IPS-11a (cell line): ENCODE results near the gene NELFCD.
"Not testable (repeated sequence)": the region's sequence is repeated elsewhere in the genome, so short reads cannot be mapped to it uniquely, and the experiment has no call there.

Source experiments
- H3K4me3 ChIP-seq: one replicate; pipeline ENCODE4 v1.5.1; 2013; ENCODE audit warnings: low read depth, low read length, control low read depth

NELFCD gene

GRCh38 chr20:59007665-59008511 lies 26.8 kb downstream of the NELFCD start:
- H3K4me3 ChIP-seq, result no peak overlapping the region

DNA sequence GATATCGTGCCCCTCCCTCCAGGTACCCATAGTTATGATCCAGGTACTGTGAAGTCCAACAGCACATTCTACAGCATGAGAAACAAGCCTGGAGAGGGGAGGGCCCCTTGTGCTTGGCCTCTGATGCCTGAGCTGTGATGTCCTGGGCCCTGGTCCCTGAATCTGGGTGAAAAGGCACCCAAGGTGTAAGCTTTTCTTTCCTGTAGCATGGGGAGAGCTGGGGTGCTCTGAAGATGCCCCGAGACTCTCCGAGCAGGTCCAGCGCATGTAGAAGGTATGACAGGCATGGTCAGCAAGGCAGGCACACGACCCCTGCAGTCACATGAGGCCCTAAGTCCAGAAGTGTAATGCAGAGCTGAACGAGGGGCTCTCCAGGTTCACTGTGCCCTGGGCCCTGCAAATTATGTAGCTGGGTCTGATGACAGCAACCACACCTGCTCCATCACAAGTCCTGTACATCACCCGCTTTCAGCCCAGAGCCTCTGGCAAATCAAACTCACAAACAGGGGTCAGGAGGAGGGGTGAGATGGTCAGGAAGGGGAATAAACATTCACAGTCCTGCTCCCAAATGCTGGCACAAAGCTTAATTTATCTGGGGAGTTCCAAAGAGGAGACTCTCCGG lies 27.8 kb downstream of the NELFCD start:
- no peak overlapping the region for H3K4me3 ChIP-seq

DNA sequence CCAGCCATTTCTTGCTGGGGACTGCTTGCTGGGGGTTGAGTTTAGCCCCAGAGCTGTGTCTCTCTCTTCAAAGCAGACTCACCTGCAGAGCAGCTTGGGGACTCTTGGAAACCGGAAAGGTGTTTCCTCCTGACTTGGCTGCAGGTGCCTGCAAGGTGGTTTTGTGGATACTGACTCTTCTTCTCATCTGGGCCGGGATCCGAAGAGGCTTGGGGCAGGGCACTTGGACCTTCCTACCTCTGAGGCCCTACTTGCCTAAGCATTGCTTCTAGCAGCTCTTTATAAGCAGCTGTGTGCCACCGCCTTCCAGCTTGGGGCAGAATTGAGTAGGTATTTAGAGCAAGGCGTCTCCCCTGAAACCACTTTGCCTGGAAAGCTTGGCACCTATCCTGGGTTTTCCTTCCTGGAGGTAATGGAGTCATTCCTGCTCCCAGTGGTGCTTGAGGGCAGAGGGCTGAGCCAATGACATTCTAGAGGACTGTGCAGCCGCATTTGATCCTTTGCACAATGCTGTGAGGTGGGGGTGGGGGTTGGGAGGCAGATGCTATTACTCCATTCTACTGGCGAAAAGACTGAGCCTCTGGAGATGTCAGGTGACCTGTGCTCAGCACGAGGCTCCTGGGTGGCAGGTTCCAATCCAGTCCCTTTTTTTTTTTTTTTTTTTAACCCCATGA lies 29.4 kb downstream of the NELFCD start:
- no peak overlapping the region for H3K4me3 ChIP-seq

DNA sequence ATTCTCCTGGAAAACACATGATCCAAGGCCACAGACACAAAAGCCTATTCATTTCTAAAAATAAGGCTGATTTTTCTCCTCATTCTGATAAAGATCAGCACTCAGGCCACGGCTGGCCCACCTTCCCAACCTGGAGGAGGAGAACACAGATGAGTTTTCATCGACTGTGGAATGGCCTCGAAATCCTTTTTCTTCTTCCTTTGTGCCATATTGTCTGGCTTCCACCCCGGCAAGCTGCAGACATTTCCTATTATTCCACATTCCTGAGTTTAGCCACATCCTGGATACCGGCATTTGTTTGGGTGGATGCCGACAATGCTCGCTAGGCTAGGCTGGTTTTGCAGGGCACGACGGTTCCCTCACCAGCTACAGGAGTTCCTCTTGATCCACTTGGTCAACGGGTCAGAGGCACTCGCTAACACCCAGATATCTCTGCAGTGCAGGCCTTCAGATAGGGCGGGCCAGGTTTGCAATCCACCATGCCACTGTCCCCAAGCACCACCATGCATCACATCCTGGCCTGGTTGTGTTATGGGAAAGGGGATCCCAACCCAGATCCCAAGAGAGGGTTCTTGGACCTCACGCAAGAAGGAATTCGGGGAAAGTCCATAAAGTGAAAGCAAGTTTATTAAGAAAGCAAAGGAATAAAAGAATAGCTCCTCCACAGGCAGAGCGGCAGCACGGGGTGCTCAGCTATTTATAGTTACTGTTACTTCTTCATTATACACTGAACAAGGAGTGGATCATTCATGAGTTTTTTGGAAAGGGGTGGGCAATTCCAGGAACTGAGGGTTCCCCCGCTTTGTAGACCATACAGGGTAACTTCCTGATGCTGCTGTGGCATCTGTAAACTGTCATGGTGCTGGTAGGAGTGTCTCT lies 30.2 kb downstream of the NELFCD start:
- H3K4me3 ChIP-seq, result no peak overlapping the region

- H3K4me3 ChIP-seq, result not testable (repeated sequence)
Observed at GRCh38 chr20:59011874-59012157, 30.8 kb downstream of the NELFCD start.

- no peak overlapping the region for H3K4me3 ChIP-seq
Observed at GRCh38 chr20:59013031-59013951, 32.2 kb downstream of the NELFCD start.

GRCh38 chr20:59013959-59014608 lies 33.0 kb downstream of the NELFCD start:
- H3K4me3 ChIP-seq, result no peak overlapping the region

- H3K4me3 ChIP-seq, result no peak overlapping the region
Observed at GRCh38 chr20:59014680-59015389, 33.8 kb downstream of the NELFCD start.

DNA sequence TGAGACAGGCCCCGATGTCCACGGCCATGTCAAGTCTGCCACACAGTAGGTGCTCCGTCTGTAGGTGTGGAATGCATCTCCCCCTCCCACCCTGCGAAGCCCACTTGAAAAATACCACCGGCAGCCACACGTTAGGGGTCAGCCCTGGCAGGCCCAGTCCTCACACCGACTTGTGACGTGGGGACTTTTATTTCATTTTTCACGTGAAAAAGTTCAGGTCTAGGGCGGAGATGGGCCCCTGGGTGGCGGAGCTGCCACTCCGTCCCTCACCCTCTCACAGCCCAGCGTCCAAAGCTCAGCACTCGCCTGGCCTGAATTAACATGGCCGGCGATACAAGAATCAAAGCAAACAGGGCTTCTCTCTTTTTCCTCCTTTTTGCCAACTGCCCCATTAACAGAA lies 34.4 kb downstream of the NELFCD start:
- H3K4me3 ChIP-seq, result no peak overlapping the region

DNA sequence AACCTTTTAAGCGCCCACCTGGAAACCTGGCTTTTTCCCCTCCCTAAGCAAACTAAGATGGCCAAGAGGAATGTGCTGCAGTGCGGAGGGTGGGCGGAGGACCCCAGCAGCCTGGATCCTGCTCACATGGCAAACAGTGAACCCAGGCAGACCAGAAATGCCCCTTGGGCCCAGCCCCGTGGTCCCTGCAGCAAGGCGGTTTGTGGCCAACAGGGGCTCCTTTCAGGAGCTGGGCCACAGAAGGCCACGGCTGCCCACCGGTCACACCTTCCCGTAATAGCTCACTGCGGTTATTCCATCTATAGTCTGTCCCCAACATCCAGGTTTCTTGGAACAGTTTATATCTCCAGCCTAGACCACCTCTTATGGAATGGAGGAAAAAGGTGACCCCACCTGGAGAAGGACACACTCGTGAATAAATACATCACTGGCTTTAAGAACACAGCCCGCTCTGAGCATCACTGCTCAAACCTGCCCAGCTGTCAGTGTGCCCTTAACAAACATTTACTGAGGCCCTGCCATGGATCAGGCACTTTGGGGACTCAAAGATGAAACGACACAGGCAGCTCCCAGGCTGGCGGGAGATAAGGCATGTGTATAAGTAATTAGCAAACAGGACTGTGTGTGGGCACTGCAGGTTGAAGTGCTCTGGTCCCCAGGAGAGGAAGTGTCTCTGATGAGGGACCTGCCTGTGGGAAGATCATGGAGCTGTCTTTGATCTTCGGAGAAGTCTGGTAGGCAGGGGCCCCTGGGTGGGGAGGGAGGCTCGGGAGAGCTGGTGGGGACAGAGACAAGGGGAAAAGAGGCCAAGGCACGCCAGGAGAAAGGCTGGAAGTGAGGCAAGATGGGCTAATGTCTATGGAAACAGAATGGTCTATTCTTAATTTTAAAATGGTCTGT lies 35.0 kb downstream of the NELFCD start:
- no peak overlapping the region for H3K4me3 ChIP-seq

DNA sequence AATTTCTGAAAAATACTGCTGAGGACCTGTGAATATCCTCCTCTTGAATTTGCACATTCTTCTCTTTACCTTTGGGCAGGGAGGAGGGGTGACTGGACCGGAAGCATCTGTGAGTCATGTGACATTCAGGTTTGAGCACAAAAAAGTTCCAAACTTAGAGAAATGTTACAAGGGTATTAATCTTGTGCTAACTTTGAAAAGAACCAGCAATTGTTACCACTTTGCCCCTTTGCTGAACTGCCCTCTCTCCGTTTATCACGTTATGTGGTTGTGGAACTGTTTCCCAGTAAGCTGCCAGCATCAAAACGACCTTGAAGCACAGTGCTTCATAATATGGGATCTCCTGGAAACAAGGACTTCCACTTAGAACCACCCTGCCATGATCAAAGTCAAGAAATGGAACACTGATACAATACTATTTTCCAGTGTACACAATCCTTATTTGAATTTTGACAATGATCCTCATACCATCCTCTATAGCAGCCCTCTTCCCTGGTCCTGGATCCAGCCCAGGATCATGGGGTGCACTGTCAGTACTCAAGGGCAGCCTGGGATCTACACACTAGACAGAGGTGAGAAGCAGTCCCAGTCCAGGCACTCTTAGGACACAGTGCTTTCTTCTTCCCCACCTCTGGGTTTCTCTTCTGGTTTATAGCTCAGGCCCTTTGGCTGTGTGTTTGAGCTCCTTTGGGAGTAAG lies 35.9 kb downstream of the NELFCD start:
- H3K4me3 ChIP-seq, result no peak overlapping the region

DNA sequence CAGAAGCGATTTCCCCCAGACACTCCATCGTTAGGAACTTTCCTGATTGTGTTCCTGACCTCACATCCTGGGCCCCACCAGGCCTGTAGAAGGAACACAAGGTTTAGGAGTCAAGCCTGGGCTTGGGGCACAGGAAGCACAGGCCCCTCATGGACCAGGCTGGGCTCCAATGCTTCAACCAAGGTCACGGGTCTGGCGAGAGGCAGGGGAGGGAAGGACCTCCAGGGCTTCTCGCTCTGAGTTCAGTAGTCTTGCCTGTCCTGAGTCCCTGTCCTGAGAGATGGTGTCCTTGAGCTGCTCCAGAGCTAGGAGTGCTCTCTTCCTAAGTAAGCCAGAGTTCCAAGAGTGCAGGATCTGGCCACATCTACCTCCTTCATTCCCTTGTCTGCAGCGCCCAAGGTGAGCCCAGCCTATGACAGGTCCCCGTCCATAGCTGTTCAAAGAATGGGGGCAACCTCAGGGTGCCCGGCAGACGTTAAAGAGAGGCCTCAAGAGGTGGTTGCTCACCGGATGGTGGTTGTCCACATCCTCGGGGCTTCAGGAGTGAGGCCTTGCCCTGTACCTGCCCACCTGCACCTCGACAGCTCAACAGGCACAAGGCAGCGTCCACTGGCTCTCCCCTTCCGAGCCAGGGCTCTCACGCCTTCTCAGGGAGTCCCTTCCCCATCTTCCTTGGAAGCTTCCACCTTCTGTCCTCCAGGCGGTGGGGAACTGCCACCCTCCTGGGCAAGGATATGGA lies 36.6 kb downstream of the NELFCD start:
- no peak overlapping the region for H3K4me3 ChIP-seq

DNA sequence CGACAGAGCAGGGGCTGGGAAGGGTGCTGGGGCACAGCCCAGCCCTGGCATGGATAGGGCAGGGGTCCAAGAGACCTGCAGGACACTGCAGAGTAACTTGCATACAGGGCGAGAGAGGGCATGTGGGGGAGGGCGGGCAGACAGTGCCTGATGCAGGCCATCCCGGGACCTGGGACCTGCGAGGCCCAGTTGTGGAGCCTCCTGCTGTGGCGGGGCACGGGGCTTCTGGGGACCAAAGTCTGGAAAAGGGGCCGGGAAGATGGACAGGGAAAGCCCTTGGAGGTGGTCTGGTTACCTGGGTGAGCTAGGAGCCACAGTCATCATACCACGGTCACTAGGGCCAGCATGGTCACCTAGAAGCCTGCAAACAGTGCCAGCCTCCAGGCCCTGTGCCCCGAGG lies 37.8 kb downstream of the NELFCD start:
- H3K4me3 ChIP-seq, result no peak overlapping the region

DNA sequence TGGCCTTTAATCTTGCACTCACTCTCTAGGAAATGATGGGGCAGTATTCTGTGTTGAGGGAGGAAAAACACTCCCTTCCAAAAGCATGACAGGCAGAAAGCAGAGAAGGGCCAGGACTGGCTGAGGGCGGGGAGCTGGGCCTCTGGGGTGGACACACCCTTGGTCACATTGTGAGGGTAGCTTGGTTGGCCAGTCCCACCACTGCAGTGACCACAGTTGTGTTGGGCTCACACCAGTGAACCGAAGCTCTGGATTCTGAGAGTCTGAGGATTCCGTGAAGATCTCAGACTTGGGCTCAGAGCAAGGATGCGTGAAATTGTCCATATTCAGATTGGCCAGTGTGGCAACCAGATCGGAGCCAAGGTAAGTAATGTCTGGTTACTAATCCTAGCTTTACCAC lies 38.2 kb downstream of the NELFCD start, which contains the start of gene TUBB1:
TUBB1 (plus strand) TSS at position 213 of the 400 bp plus-strand sequence; CDS start at position 307, 94 bp downstream.
- no peak within 1 kb of the TSS for H3K4me3 ChIP-seq

DNA sequence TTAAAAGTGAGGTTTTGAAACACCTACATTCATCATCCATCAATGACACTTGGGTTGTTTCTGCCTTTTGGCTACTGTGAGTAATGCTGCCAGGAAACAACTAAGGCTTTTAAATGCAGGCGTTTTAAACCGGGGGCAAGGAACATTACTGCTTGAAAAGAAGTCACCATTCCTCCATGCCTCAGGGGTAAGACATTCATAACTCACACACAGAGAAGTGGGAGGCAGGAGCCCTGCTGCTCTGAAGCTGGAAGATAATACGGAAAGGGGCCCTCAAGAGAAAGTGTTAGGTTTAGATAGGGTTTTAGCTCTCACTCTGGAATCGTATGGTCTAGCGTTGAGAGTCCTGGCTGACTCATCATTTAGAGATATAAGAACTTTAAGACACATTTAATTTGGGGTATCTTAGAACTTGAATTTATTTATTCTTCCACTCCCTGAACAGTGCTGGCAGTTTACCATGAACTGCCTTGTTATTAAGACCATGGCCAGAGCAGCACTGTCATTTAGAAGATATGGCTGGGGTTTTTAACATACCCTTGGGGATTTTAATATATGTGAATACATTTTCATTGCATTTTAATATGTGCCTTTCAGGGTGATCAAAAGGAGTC lies 40.0 kb downstream of the NELFCD start:
- no peak overlapping the region for H3K4me3 ChIP-seq

DNA sequence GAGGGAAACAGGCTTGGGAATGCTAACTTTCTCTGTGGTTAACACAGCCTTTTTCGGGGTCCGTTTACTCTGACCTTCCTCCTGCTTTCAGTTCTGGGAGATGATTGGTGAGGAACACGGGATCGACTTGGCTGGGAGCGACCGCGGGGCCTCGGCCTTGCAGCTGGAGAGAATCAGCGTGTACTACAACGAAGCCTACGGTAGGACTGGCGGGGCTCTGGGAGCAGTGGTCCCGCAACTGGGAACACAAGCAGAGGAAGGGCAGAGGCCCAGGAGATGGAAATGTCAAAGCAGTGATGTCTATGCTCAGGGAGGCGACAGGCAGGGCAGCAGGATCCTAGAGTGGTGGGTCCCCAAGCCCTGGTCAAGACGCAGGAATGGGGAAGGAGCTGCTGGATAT lies 41.7 kb downstream of the NELFCD start:
- H3K4me3 ChIP-seq, result no peak overlapping the region
